Suprapubic skin (tissue), 3 donors: ENCODE results near the gene SLC5A1.

ENCODE experiments used
- CTCF ChIP-seq, 2 donors: fragments of 200-600 bp in 1 of 2; fragments of 450-650 bp in 1 of 2; sonication (generic) in 1 of 2; IDR thresholded peaks; one replicate each; pipeline ENCODE4 v1.5.1; 2016 to 2019; ENCODE audit warnings: antibody characterized with exemption in 2 of 2, mild to moderate bottlenecking in 1 of 2, moderate library complexity in 1 of 2
- POLR2A ChIP-seq, 2 donors: fragments of 450-650 bp; IDR thresholded peaks; one replicate each; pipeline ENCODE4 v1.6.1; 2017; ENCODE audit warnings: antibody characterized with exemption in 2 of 2, mild to moderate bottlenecking in 2 of 2, moderate library complexity in 2 of 2

DNA sequence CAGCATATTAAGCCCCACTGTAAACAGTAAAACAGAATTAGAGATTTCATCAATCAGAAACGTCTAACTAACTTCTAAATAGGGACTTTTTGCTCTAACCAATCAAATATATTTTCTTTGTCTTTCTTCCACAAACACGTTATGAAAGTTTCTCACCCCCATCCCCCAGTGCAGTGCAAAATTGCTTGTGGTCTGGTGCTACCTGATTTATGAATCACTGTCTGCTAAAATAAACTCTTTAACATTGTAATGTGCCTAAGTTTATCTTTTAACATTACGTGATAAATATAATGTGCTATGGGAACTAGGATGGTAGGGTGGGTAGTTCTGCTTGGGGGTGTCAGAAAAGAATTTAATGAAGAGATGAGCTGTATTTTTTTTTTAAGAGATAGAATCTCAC, 47.3 kb upstream of the SLC5A1 start:
- TF ChIP-seq CTCF (IDR thresholded peaks at IDR 0.05) = no peak
- no peak for TF ChIP-seq POLR2A (IDR thresholded peaks at IDR 0.05)
